ENCODE data around the gene KCNMB2.

Gene KCNMB2

GRCh38 chr3:178551916-178552321, 15.7 kb downstream of the KCNMB2 start:
- DNase-seq (ENCODE audit: low read depth) = no peak
- no peak for TF ChIP-seq CTCF (IDR thresholded peaks at IDR 0.05; ENCODE audit: low read depth, low read length, missing control alignments)
- no peak overlapping the region for H3K4me3 ChIP-seq (ENCODE audit: low read depth, low read length)

- H3K4me3 ChIP-seq (ENCODE audit: low read depth, low read length) = no peak overlapping the region
- no peak for DNase-seq (ENCODE audit: low read depth)
- no peak for TF ChIP-seq CTCF (IDR thresholded peaks at IDR 0.05; ENCODE audit: low read depth, low read length, missing control alignments)
Observed at GRCh38 chr3:178558637-178559036, 22.4 kb downstream of the KCNMB2 start.

GRCh38 chr3:178560759-178561158, 24.5 kb downstream of the KCNMB2 start:
- H3K4me3 ChIP-seq (ENCODE audit: low read depth, low read length) = no peak overlapping the region

GRCh38 chr3:178561239-178561638, 25.0 kb downstream of the KCNMB2 start:
- H3K4me3 ChIP-seq (ENCODE audit: low read depth, low read length) = no peak overlapping the region
- no peak for TF ChIP-seq CTCF (IDR thresholded peaks at IDR 0.05; ENCODE audit: low read depth, low read length, missing control alignments)
- no peak for DNase-seq (ENCODE audit: low read depth)

More at GRCh38 chr3:178560759-178561158, 24.5 kb downstream of the KCNMB2 start:
- no peak for DNase-seq (ENCODE audit: low read depth)
- no peak for TF ChIP-seq CTCF (IDR thresholded peaks at IDR 0.05; ENCODE audit: low read depth, low read length, missing control alignments)

- DNase-seq (ENCODE audit: low read depth) = no peak
Observed at GRCh38 chr3:178562143-178562946, 26.1 kb downstream of the KCNMB2 start.

GRCh38 chr3:178562947-178563232, 26.7 kb downstream of the KCNMB2 start:
- no peak for DNase-seq (ENCODE audit: low read depth)
- TF ChIP-seq CTCF (IDR thresholded peaks at IDR 0.05; ENCODE audit: low read depth, low read length, missing control alignments) = no peak
- no peak overlapping the region for H3K4me3 ChIP-seq (ENCODE audit: low read depth, low read length)

More at GRCh38 chr3:178562143-178562946, 26.1 kb downstream of the KCNMB2 start:
- no peak overlapping the region for H3K4me3 ChIP-seq (ENCODE audit: low read depth, low read length)
- no peak for TF ChIP-seq CTCF (IDR thresholded peaks at IDR 0.05; ENCODE audit: low read depth, low read length, missing control alignments)

- DNase-seq (ENCODE audit: low read depth) = no peak
- H3K4me3 ChIP-seq (ENCODE audit: low read depth, low read length) = no peak overlapping the region
- no peak for TF ChIP-seq CTCF (IDR thresholded peaks at IDR 0.05; ENCODE audit: low read depth, low read length, missing control alignments)
Observed at GRCh38 chr3:178567611-178568010, 31.4 kb downstream of the KCNMB2 start.
